ENCODE measurements around the gene DGKB.

DGKB gene

DNA sequence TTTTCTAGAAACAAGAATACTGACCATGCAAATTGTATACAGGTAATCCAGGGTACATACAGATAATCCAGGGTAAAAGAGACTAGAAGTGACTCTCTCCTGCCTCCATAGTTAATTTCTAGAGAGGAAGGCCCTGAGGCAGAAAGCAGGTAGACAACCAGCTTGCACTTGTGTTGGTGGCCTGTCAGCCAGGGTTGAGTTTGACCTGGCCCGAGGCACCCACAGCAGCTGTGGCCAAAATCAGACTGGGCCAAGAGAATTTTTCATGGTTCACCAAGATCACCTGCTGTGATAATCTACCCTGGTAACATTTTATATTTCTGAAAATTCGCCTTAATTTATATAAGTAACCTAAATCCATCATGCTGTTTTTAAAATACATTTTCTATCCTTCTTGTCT is 526.6 kb downstream of the DGKB start:
- no peak overlapping the region for H3K4me3 ChIP-seq (ENCODE audit: low read length)
- DNase-seq (ENCODE audit: low read depth): no peak
- no peak for TF ChIP-seq CTCF (conservative IDR thresholded peaks at IDR 0.05; ENCODE audit: low read length)

GRCh38 chr7:14374336-14374735 is 528.2 kb downstream of the DGKB start:
- DNase-seq (ENCODE audit: low read depth): no peak
- no peak for TF ChIP-seq CTCF (conservative IDR thresholded peaks at IDR 0.05; ENCODE audit: low read length)
- no peak overlapping the region for H3K4me3 ChIP-seq (ENCODE audit: low read length)

DNA sequence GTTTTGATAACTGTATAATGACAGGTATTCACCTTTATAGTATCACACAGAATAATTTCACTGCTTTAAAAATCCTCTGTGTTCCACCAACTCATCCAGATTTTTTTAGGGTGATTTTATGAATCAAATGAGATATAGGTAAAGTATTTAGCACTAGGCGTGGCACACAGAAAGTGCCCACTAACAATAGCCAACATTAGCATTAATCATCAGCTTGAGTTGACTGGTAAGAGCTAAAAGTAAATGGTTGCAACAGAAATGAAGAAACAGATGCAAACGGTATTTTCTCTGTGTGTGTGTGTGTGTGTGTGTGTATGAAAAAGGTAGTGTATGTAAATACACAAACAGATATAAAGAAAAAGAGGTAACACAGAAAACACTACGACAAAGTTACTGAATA is 534.3 kb downstream of the DGKB start:
- DNase-seq (ENCODE audit: low read depth): no peak
- H3K4me3 ChIP-seq (ENCODE audit: low read length): no peak overlapping the region
- no peak for TF ChIP-seq CTCF (conservative IDR thresholded peaks at IDR 0.05; ENCODE audit: low read length)

GRCh38 chr7:14351167-14351566 is 551.4 kb downstream of the DGKB start:
- no peak for DNase-seq (ENCODE audit: low read depth)
- TF ChIP-seq CTCF (conservative IDR thresholded peaks at IDR 0.05; ENCODE audit: low read length): no peak
- no peak overlapping the region for H3K4me3 ChIP-seq (ENCODE audit: low read length)

DNA sequence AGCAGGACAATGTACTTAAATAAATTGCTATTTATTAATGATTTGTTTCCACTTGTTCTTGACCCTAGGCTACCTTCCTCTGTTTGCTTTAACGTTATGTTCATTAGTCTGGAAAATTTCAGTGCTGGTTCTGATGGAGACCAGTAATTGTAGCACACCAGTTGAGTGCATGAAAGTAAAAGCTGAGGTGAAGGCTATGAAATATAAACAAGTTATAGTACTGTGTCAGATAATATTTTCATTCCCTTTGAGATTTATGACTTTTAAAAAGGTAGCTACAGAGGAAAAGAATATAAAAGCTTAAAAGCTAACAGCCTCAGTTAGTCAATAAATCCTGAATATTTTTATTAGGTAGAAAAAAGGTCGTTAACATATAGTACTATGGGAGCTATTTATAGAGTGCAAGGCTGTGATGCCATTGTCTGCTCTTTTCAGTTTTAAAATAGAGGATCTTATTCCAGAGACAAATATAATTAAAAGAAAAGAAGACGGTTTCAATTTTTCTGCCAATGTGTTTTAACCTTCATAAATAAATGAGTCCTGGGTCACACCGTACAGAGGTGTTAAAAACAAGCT is 561.3 kb downstream of the DGKB start:
- DNase-seq (ENCODE audit: low read depth): no peak
- H3K4me3 ChIP-seq (ENCODE audit: low read length): no peak overlapping the region
- no peak for TF ChIP-seq CTCF (conservative IDR thresholded peaks at IDR 0.05; ENCODE audit: low read length)

- DNase-seq (ENCODE audit: low read depth): no peak
- TF ChIP-seq CTCF (conservative IDR thresholded peaks at IDR 0.05; ENCODE audit: low read length): no peak
- H3K4me3 ChIP-seq (ENCODE audit: low read length): no peak overlapping the region
Observed at GRCh38 chr7:14340393-14341074, 562.0 kb downstream of the DGKB start.

- no peak for TF ChIP-seq CTCF (conservative IDR thresholded peaks at IDR 0.05; ENCODE audit: low read length)
- no peak for DNase-seq (ENCODE audit: low read depth)
- H3K4me3 ChIP-seq (ENCODE audit: low read length): no peak overlapping the region
Observed at GRCh38 chr7:14339861-14340260, 562.7 kb downstream of the DGKB start.
